ENCODE measurements around the gene TOM1L1. TPM values are rescaled to one million over a fixed set of nuclear protein-coding genes. Genes with fewer than 3 reads are reported as not detected.

TOM1L1 gene
- total and polyA plus RNA-seq, 2 of the 8 experiments (the other 6 are each of a cell fraction or from before 2014, with no cell fraction given) = 47.0 to 60.8 TPM

DNA sequence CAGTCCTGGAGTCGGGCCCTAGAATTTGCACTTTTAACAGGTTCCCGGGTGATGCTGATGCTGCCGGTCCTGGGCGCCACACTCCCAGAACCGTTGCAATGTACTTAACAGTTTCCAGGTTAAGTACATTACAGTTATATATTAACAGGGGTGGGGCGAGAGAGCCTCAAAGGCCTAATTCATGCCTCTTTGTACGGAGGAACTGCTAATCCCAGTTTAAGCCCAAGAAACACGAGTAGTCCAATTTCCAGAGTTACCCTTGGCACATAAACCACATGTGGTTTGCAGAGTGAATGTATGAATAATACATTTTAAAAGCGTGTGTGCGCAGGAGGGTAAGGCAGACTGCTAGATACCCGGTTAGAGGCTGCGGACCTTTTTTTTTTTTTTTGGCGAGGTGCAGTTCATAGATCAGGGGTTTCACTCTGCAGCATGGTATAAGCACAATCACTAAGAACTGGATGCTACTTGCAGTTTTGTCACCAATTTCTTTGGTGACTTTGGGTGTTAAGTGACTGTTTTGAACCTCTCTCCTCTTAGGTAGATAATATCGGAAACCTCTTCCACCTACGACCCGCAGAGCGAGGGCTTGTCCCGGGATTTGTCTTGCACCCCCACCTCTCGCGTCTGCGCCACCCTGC, 67.1 kb downstream of the TOM1L1 start:
- peak overlapping the region; percentile 48 for H4K5ac ChIP-seq (ENCODE audit: insufficient read length, low read depth, low read length)
- no peak overlapping the region for H2BK12ac ChIP-seq (ENCODE audit: low read depth, low read length)
- H3K9me3 ChIP-seq (ENCODE audit: insufficient read depth in 2 of 2, low read depth in 1 of 2, low read length in 1 of 2) = no peaks in the 10 kb centered on the region
- no peak for FAIRE-seq
- no peak overlapping the region for H2BK20ac ChIP-seq (ENCODE audit: low read length)
- ChIA-PET CTCF (ENCODE audit: partially characterized antibody) (interaction anchor here (0.6 kb wide), 1 partner anchor 1197 kb away, joined by 3 read pairs; no protein-coding TSS in a partner anchor), POLR2A (ENCODE audit: partially characterized antibody) (interaction anchor here (1.0 to 1.5 kb wide), 4 partner anchors 12 to 68 kb away, joined by 3 to 7 read pairs (median 4); partner anchors contain the start of gene TOM1L1)
- no peak for DNase-seq (ENCODE audit: low read depth in 1 of 2, low spot score in 2 of 2)
- H4K20me1 ChIP-seq (replicated peaks in 1 of 2; ENCODE audit: control insufficient read depth in 1 of 2, insufficient read depth in 2 of 2, low read length in 2 of 2) = no peaks in the 10 kb centered on the region
- H3K56ac ChIP-seq (replicated peaks; ENCODE audit: insufficient read length, low read depth, low read length) = peak overlapping the region; percentile 32
- 2% methylated on average over 18 of the region's 21 CpGs; no CpG with 5 or more reads in 1 of the 2 experiments for WGBS, 2 experiments (ENCODE audit: extremely low coverage in 1 of 2, insufficient coverage in 1 of 2, insufficient read length in 1 of 2, insufficient replicate concordance in 2 of 2, low coverage in 1 of 2, low lambda C conversion rate in 2 of 2, missing lambda C conversion rate in 1 of 2)
- H3K4me3 ChIP-seq (ENCODE audit: extremely low read depth in 1 of 4, insufficient read depth in 2 of 4, low read depth in 3 of 4, low read length in 4 of 4) = peak overlapping the region; percentile 85 to 96 (median 89)
- H3K79me1 ChIP-seq (ENCODE audit: low read depth, low read length) = peaks cover 5% of the 10 kb centered on the region; the same call in 1 of the 2 replicates
- H3K27me3 ChIP-seq (replicated peaks in 1 of 4; ENCODE audit: control insufficient read depth in 3 of 4, extremely low read depth in 1 of 4, insufficient read depth in 3 of 4, low read length in 3 of 4) = no peaks in the 10 kb centered on the region
- peak overlapping the region; percentile 87 to 98 (median 92) for H3K9ac ChIP-seq (replicated peaks in 1 of 4; ENCODE audit: extremely low read depth in 1 of 4, low read depth in 3 of 4, low read length in 3 of 4)
- no peak overlapping the region for H3K14ac ChIP-seq (ENCODE audit: insufficient read length)
- no peak overlapping the region for H4K91ac ChIP-seq (replicated peaks; ENCODE audit: insufficient read length, low read length)
- H2AFZ ChIP-seq (ENCODE audit: low read length) = no peak overlapping the region
- H3K4me2 ChIP-seq (ENCODE audit: insufficient read depth in 1 of 2, low read depth in 2 of 2, low read length in 2 of 2) = peak overlapping the region; percentile 78 to 83
- H2BK120ac ChIP-seq (replicated peaks; ENCODE audit: low read depth, low read length) = no peak overlapping the region
- peak overlapping the region; percentile 65; the same call in 1 of the 2 replicates for H3K27ac ChIP-seq (ENCODE audit: low read depth, low read length)
- peaks cover 7% of the 10 kb centered on the region; the same call in 1 of the 2 replicates for H3K23me2 ChIP-seq (ENCODE audit: low read depth, low read length)
- H2BK5ac ChIP-seq (ENCODE audit: low read depth, low read length) = peak overlapping the region; percentile 89; the same call in 1 of the 2 replicates
- H3K23ac ChIP-seq (ENCODE audit: insufficient read length) = no peak overlapping the region
- no peak overlapping the region for H3K4ac ChIP-seq (replicated peaks; ENCODE audit: insufficient read length, low read depth, low read length)
- peaks cover 0 to 8% (median 0%) of the 10 kb centered on the region in 4 experiments; a peak in 2 of 7 replicates for H3K4me1 ChIP-seq (replicated peaks in 1 of 4; ENCODE audit: control insufficient read depth in 3 of 4, insufficient read depth in 4 of 4, low read length in 3 of 4)
- H3K36me3 ChIP-seq (ENCODE audit: control insufficient read depth in 2 of 4, insufficient read depth in 4 of 4, low read length in 3 of 4) = peaks cover 3 to 24% (median 15%) of the 10 kb centered on the region in 4 experiments; a peak in 6 of 8 replicates
- peaks cover 0 to 66% of the 10 kb centered on the region in 2 experiments; a peak in 2 of 4 replicates for H3K79me2 ChIP-seq (ENCODE audit: control insufficient read depth in 1 of 2, insufficient read depth in 2 of 2, low read length in 2 of 2)
- H4K8ac ChIP-seq (ENCODE audit: extremely low read depth, insufficient read depth, low read length) = no peak overlapping the region
- peak overlapping the region; percentile 9; the same call in 1 of the 2 replicates for H3K18ac ChIP-seq (ENCODE audit: extremely low read depth, low read length)
- H2AK5ac ChIP-seq (ENCODE audit: low read depth, low read length) = no peak overlapping the region
- H2BK15ac ChIP-seq (ENCODE audit: low read length) = no peak overlapping the region
- TF ChIP-seq GABPA (IDR thresholded peaks at IDR 0.05; ENCODE audit: borderline replicate concordance, insufficient read depth, low read length) (no peak), GTF2F1 (IDR thresholded peaks at IDR 0.05; ENCODE audit: borderline replicate concordance, low read depth, low read length) (no peak), TBP (IDR thresholded peaks at IDR 0.05; ENCODE audit: low read depth, low read length) (no peak), RAD21 (IDR thresholded peaks at IDR 0.05 in 1 of 2, conservative IDR thresholded peaks at IDR 0.05 in 1 of 2; ENCODE audit: low read depth in 2 of 2, low read length in 2 of 2) (no peak), JUND (IDR thresholded peaks at IDR 0.05; ENCODE audit: low read length) (no peak), RFX5 (IDR thresholded peaks at IDR 0.05; ENCODE audit: borderline replicate concordance, low read depth, low read length) (no peak), NANOG (IDR thresholded peaks at IDR 0.05; ENCODE audit: insufficient read depth, low read depth, low read length, poor library complexity, severe bottlenecking) (no peak), SIN3A (conservative IDR thresholded peaks at IDR 0.05 in 1 of 2, IDR thresholded peaks at IDR 0.05 in 1 of 2; ENCODE audit: low read depth in 1 of 2, low read length in 2 of 2) (no peak; a peak in 1 of 4 replicates), CREB1 (IDR thresholded peaks at IDR 0.05) (no peak), KDM4A (IDR thresholded peaks at IDR 0.05; ENCODE audit: low read depth, low read length, severe bottlenecking) (no peak), PHF8 (conservative IDR thresholded peaks at IDR 0.05; ENCODE audit: low read depth, low read length) (no peak)
